HS-5 (cell line): ENCODE data around the gene FRG2.
"Not testable (repeated sequence)": the region's sequence is repeated elsewhere in the genome, so short reads cannot be mapped to it uniquely, and the experiment has no call there.

ENCODE experiments used
- DNase-seq: peaks from one replicate; pipeline ENCODE4 v3.0.0-alpha.2; 2012; ENCODE audit warnings: low read depth

Gene FRG2

GRCh38 chr4:190027156-190027555, at the start of gene FRG2:
Gene FRG2, minus strand, starts transcription at chr4:190027256. Its CDS starts 52 bp downstream, at chr4:190027204.
- not testable (repeated sequence) for DNase-seq

GRCh38 chr4:190068351-190068750, 41.3 kb upstream of the FRG2 start:
- DNase-seq, result not testable (repeated sequence)

GRCh38 chr4:190064805-190065204, 37.7 kb upstream of the FRG2 start:
- not testable (repeated sequence) for DNase-seq

GRCh38 chr4:190064342-190064741, 37.3 kb upstream of the FRG2 start, which contains the start of gene DBET:
Gene DBET, plus strand, starts transcription at chr4:190064502.
- DNase-seq, result not testable (repeated sequence)

- not testable (repeated sequence) for DNase-seq
These were observed 31.9 kb upstream of the FRG2 start for GRCh38 chr4:190058997-190059396.

GRCh38 chr4:190049378-190050239, 22.6 kb upstream of the FRG2 start:
- DNase-seq, result not testable (repeated sequence)

- not testable (repeated sequence) for DNase-seq
These were observed 20.6 kb upstream of the FRG2 start for GRCh38 chr4:190047627-190048026.

- DNase-seq, result not testable (repeated sequence)
These were observed 13.8 kb upstream of the FRG2 start for GRCh38 chr4:190040873-190041272.

- DNase-seq, result not testable (repeated sequence)
These were observed 10.8 kb upstream of the FRG2 start for GRCh38 chr4:190037704-190038388.

GRCh38 chr4:190031264-190031663, 4.2 kb upstream of the FRG2 start:
- not testable (repeated sequence) for DNase-seq

GRCh38 chr4:190022614-190023281, 4.3 kb downstream of the FRG2 start:
- DNase-seq, result not testable (repeated sequence)

GRCh38 chr4:190021973-190022372, 5.1 kb downstream of the FRG2 start:
- DNase-seq, result not testable (repeated sequence)

GRCh38 chr4:190020790-190021717, 6.0 kb downstream of the FRG2 start:
- no peak for DNase-seq

- not testable (repeated sequence) for DNase-seq
These were observed 7.1 kb downstream of the FRG2 start for GRCh38 chr4:190019859-190020463.

GRCh38 chr4:190019023-190019858, 7.8 kb downstream of the FRG2 start:
- no peak for DNase-seq

- no peak for DNase-seq
These were observed 8.7 kb downstream of the FRG2 start for GRCh38 chr4:190018201-190018920.

- DNase-seq, result no peak
These were observed 9.5 kb downstream of the FRG2 start for GRCh38 chr4:190017357-190018200.
